Osteoblast (primary cell): ENCODE measurements around the gene PLXDC2. TPM values are rescaled to one million over a fixed set of nuclear protein-coding genes. Genes with fewer than 3 reads are reported as not detected.

Source experiments
- DNase-seq: peaks from one replicate; pipeline ENCODE4 v3.0.0; 2011; ENCODE audit warnings: low spot score, mixed read lengths; ENCODE audit not compliant: insufficient read length; ENCODE audit errors: missing footprints
- H2AFZ ChIP-seq: 2 replicates; pipeline ENCODE4 v1.6.0; 2011; ENCODE audit warnings: mild to moderate bottlenecking, low read length
- H3K27ac ChIP-seq: 2 replicates; pipeline ENCODE4 v1.5.1; 2011; ENCODE audit warnings: mild to moderate bottlenecking, low read depth, low read length, moderate library complexity
- H3K27me3 ChIP-seq: 2 replicates; pipeline ENCODE4 v1.6.0; 2012; ENCODE audit warnings: mild to moderate bottlenecking, control low read depth, inconsistent platforms, low read length, moderate library complexity; ENCODE audit not compliant: insufficient read depth
- H3K36me3 ChIP-seq: 2 replicates; pipeline ENCODE4 v1.5.1; 2011; ENCODE audit warnings: mild to moderate bottlenecking, low read length, control low read depth, moderate library complexity; ENCODE audit not compliant: insufficient read depth
- H3K4me1 ChIP-seq: 2 replicates; pipeline ENCODE4 v1.5.1; 2011; ENCODE audit warnings: mild to moderate bottlenecking, low read length, control low read depth, moderate library complexity; ENCODE audit not compliant: insufficient read depth
- H3K4me2 ChIP-seq: 2 replicates; pipeline ENCODE4 v1.6.0; 2011; ENCODE audit warnings: mild to moderate bottlenecking, low read length; ENCODE audit not compliant: insufficient read depth
- H3K4me3 ChIP-seq: fragments of 200-600 bp; sonication (generic); 3 replicates; pipeline ENCODE4 v1.5.1; 2012; ENCODE audit warnings: mild to moderate bottlenecking, low read length, inconsistent platforms; ENCODE audit not compliant: insufficient read depth
- H3K79me2 ChIP-seq: 2 replicates; pipeline ENCODE4 v1.6.0; 2012; ENCODE audit warnings: mild to moderate bottlenecking, low read length, control low read depth, inconsistent platforms; ENCODE audit not compliant: insufficient read depth
- H3K9me3 ChIP-seq: 2 replicates; pipeline ENCODE4 v1.5.1; 2011; ENCODE audit warnings: low read depth, low read length, control low read depth
- H4K20me1 ChIP-seq: 2 replicates; pipeline ENCODE4 v1.6.0; 2012; ENCODE audit warnings: mild to moderate bottlenecking, low read length, control low read depth; ENCODE audit not compliant: insufficient read depth
- CTCF ChIP-seq: IDR thresholded peaks from 2 replicates; pipeline ENCODE4 v1.5.1; 2011; ENCODE audit warnings: mild to moderate bottlenecking, low read depth, low read length, moderate library complexity; ENCODE audit errors: extremely low read depth
- total RNA-seq: library from RNA; depleted of rRNA; stranded (reverse); fragments of >200 nt; gene quantifications from 2 replicates; pipeline ENCODE4 v1.2.3, GENCODE V29; 2012

Gene PLXDC2
- total RNA-seq, 1 donor, result 63.3 TPM

GRCh38 chr10:20007426-20007825 lies 191.2 kb downstream of the PLXDC2 start:
- no peak for DNase-seq
- Histone ChIP-seq H2AFZ (no peak overlapping the region), H3K4me1 (peaks cover 7% of the 10 kb centered on the region), H3K4me3 (no peak overlapping the region), H3K4me2 (no peak overlapping the region), H3K27ac (no peak overlapping the region), H3K36me3 (no peaks in the 10 kb centered on the region), H3K79me2 (no peaks in the 10 kb centered on the region), H4K20me1 (no peaks in the 10 kb centered on the region), H3K27me3 (no peaks in the 10 kb centered on the region), H3K9me3 (no peaks in the 10 kb centered on the region)
- TF ChIP-seq CTCF, result no peak

DNA sequence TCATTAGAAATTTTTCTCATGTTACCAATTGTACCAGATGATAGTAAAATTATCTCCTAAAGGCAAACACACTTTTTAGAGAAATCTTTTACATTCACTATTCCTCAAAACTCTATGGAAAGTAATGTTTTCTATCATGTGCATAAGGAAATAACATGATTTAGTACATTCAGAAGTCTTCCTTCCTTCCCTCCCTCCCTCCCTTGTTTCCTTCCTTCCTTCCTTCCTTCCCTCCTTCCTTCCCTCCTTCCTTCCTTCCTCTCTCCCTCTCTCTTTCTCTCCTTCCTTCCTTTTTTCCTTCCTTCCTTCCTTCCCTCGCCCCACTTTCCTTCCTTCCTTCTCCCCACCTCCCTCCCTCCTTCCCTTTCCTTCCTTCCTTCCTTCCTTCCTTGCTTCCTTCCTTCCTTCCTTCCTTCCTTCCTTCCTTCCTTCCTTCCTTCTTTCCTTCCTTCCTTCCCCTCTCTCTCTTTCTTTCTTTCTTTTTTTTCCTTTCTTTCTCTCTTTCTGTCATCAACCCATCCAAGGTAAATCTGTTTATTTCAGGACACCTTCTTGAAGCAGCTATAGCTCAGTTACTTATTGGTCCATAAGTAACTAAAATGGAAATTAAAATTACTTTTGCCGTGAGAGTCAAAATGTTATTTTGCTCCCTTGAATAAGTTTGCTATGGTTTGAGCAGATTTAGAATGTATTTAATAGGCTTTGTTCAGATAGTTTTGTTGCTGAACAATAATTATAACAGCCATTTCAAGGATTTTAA lies 197.9 kb downstream of the PLXDC2 start:
- no peak overlapping the region for H3K27ac ChIP-seq
- H3K4me2 ChIP-seq, result no peak overlapping the region
- H4K20me1 ChIP-seq, result no peaks in the 10 kb centered on the region
- H3K4me1 ChIP-seq, result no peaks in the 10 kb centered on the region
- H3K9me3 ChIP-seq, result no peaks in the 10 kb centered on the region
- no peak for TF ChIP-seq CTCF
- no peaks in the 10 kb centered on the region for H3K36me3 ChIP-seq
- H2AFZ ChIP-seq, result no peak overlapping the region
- no peaks in the 10 kb centered on the region for H3K79me2 ChIP-seq
- DNase-seq, result no peak
- no peak overlapping the region for H3K4me3 ChIP-seq
- H3K27me3 ChIP-seq, result no peaks in the 10 kb centered on the region

- Histone ChIP-seq H3K27me3 (no peaks in the 10 kb centered on the region), H3K36me3 (no peaks in the 10 kb centered on the region), H3K9me3 (no peaks in the 10 kb centered on the region), H2AFZ (no peak overlapping the region), H3K4me2 (no peak overlapping the region), H3K4me1 (no peaks in the 10 kb centered on the region), H3K79me2 (no peaks in the 10 kb centered on the region), H4K20me1 (no peaks in the 10 kb centered on the region), H3K27ac (no peak overlapping the region), H3K4me3 (no peak overlapping the region)
- TF ChIP-seq CTCF, result no peak
- DNase-seq, result no peak
Observed at GRCh38 chr10:20017961-20018360, 201.7 kb downstream of the PLXDC2 start.

GRCh38 chr10:20020677-20021076 lies 204.4 kb downstream of the PLXDC2 start:
- H3K9me3 ChIP-seq, result no peaks in the 10 kb centered on the region
- no peaks in the 10 kb centered on the region for H3K27me3 ChIP-seq
- H3K36me3 ChIP-seq, result no peaks in the 10 kb centered on the region
- no peak overlapping the region for H3K4me2 ChIP-seq
- no peaks in the 10 kb centered on the region for H4K20me1 ChIP-seq
- no peak overlapping the region for H3K4me3 ChIP-seq
- no peak overlapping the region for H3K27ac ChIP-seq
- no peaks in the 10 kb centered on the region for H3K79me2 ChIP-seq
- TF ChIP-seq CTCF, result no peak
- no peak overlapping the region for H2AFZ ChIP-seq
- no peak for DNase-seq
- no peaks in the 10 kb centered on the region for H3K4me1 ChIP-seq
